Fibroblast of villous mesenchyme (primary cell): ENCODE results near the gene HNF1B. TPM values are rescaled to one million over a fixed set of nuclear protein-coding genes. Genes with fewer than 3 reads are reported as not detected.

Experiments
- DNase-seq: peaks from one replicate; pipeline ENCODE4 v3.0.0-alpha.2; 2010; ENCODE audit warnings: low read depth
- H3K4me3 ChIP-seq: 2 replicates; pipeline ENCODE4 v1.5.1; 2011; ENCODE audit warnings: low read depth, mild to moderate bottlenecking, low read length
- CTCF ChIP-seq: IDR thresholded peaks from 2 replicates; pipeline ENCODE4 v1.5.1; 2012; ENCODE audit warnings: low read depth, mild to moderate bottlenecking, low read length; ENCODE audit not compliant: insufficient read depth
- total RNA-seq: library from RNA; depleted of rRNA; stranded (reverse); fragments of >200 nt; gene quantifications from 2 replicates; pipeline ENCODE4 v1.2.3, GENCODE V29; 2012

The HNF1B gene
- total RNA-seq, 1 donor = not detected

DNA sequence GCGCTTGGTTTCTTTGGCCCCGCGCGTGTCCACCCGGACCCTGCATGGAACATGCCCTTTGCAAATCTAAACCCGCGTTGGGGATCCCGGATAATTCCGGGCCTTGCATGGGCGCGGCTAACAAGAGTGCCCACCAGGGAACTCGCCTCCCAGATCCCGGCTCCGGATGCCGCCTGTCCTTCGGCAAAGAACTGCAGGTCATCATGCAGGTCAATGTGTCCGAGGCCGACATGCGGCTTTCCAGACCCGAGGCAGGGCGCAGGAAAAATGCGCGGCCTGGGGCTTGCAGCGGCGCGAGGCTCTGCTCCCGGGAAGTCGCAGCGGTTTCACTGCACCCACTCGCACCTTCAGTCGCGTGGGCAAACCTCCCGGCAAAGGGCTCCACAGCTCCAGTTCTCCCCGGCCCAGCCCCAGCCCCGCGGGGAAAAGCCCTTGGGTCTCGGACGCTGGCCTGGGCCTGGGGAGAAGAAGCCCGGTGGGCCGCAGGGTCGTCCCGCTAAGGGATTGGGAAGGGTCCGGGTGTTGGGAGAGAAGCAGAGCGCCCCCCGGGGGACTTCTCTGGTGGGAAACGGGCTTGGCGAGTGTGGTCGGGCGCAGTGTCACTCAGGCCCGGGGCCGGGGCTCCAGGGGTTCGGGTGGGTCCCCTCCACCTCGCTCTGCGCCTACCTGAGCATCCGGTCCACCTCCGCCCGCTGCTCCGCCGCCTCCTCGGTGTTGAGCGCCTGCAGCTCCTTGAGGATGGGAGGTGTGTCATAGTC lies 805 bp downstream of the HNF1B start:
- TF ChIP-seq CTCF = no peak
- H3K4me3 ChIP-seq = no peak overlapping the region
- no peak for DNase-seq

- no peak for DNase-seq
- no peak for TF ChIP-seq CTCF
- H3K4me3 ChIP-seq = no peak overlapping the region
Measured at GRCh38 chr17:37743612-37743874, 1.3 kb downstream of the HNF1B start.

DNA sequence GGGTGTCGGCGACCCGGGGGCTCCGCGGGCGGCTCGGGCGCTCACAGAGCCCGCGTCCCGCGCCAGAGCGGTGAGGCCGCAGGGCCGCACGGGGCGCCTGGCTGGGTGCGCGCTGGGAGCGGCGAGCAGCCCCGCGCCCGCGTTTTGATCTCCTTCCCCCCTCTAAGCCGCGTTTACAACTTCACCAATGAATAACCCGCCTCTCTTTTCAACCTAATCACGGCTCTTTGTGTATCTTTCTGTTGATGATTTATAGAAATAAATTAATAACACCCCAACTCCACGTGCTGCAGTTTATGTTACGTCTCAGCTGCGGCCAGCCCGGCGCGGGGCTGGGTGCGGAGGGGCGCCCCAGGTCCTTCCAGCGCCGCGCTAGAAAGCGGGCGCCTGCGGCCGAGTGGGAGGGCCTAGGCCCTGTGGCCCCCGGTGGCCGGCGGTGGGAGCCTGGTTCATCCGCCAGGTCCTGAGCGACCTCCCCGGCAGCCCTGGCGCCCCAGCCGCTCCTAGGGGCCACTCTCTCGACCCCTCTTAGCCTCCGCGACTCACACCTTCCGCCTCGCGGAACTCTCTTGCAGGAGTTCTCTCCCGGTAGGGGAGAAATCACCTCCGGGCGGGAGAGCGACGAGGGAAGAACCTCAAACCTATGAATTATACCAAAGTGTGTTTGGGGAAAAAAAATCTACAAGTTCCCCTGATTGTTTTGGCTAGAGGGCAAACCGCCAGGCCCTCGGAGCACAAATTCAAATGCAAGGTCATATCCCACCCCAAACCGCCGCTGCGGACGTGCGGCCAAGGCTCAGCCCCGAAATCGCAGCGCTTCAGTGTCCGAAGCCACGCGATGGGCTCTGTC lies 1.9 kb downstream of the HNF1B start:
- no peak for DNase-seq
- no peak for TF ChIP-seq CTCF
- no peak overlapping the region for H3K4me3 ChIP-seq

- peak; percentile 13 for DNase-seq
- H3K4me3 ChIP-seq = peak overlapping the region; percentile 5
- no peak for TF ChIP-seq CTCF
Measured at GRCh38 chr17:37742116-37742761, 2.6 kb downstream of the HNF1B start.

GRCh38 chr17:37741341-37742115 lies 3.3 kb downstream of the HNF1B start:
- TF ChIP-seq CTCF = no peak
- H3K4me3 ChIP-seq = no peak overlapping the region
- DNase-seq = no peak

GRCh38 chr17:37740915-37741314 lies 3.9 kb downstream of the HNF1B start:
- H3K4me3 ChIP-seq = no peak overlapping the region
- TF ChIP-seq CTCF = no peak
- no peak for DNase-seq
